HG02885 (cell line): ENCODE measurements around the gene SLC16A12.

Experiments used
- ATAC-seq: cut with Tn5 transposase; IDR thresholded peaks from one replicate; pipeline ENCODE4 v1.9.1; 2021; ENCODE audit warnings: mild to moderate bottlenecking; ENCODE audit not compliant: unreplicated experiment, poor library complexity

Gene SLC16A12, protein sequence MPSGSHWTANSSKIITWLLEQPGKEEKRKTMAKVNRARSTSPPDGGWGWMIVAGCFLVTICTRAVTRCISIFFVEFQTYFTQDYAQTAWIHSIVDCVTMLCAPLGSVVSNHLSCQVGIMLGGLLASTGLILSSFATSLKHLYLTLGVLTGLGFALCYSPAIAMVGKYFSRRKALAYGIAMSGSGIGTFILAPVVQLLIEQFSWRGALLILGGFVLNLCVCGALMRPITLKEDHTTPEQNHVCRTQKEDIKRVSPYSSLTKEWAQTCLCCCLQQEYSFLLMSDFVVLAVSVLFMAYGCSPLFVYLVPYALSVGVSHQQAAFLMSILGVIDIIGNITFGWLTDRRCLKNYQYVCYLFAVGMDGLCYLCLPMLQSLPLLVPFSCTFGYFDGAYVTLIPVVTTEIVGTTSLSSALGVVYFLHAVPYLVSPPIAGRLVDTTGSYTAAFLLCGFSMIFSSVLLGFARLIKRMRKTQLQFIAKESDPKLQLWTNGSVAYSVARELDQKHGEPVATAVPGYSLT

DNA sequence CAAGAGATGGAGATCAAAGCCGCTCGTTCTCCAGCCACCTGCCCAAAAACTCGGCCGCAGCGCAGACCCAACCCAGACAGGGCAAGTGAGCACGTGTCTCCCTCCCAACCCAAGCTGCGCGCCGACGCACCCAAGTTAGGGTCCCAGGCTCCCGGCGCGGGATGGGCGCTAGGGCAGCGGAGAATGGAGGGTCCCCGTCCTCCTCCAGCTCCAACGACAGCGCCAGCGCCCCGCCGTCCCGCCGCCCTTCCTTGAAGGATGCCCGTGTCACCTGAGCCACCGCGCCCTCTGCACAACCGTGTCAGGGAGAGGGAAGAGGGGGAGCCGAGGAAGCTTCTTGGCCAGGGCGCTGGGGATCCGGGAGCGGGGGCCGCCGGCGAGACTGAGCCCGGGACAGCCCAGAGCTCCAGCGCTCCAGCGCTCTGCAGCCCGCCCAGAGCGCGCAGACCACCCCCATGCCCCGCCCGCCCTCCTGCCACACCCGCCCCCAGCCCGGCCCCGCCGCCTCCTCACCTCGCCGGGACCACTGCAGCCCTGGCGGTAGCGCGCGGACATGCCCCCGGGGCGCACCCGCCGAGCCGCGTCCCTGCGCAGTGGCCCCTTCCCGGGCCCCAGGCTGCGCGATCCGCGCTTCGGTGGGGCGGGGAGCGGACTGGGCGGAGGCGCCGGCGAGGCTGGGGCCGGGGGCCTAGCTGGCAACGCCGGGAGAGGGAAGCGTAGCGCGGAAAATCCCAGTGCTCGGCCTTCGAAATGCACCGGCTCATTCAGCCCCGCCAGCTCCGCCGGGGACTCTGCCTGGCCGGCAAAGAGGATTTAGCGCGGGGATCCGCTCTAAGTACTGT is at the start of gene SLC16A12:
Gene SLC16A12 (minus strand): TSS at position 424 of the 842 bp plus-strand sequence. CDS start 73,016 bp downstream, outside the sequence.
- ATAC-seq: no peak

DNA sequence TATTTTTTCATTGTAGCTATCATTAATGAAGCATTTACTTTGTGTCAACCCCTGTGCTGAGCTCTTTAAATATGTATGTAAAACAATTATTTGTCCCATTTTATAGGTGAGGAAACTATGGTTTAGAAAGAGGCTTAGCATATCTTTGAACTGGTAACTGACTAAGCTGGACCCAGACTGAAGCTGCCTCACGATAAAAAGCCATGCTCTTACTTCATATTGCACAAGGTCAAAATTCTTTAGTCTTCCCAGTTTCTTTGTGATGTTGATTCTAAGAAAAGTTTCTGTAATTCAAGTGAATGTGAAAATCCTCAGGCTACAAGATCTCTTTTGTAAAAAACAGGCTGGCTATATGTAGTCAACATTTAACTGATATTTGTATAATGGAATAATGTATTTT is 46.6 kb upstream of the SLC16A12 start:
- no peak for ATAC-seq

DNA sequence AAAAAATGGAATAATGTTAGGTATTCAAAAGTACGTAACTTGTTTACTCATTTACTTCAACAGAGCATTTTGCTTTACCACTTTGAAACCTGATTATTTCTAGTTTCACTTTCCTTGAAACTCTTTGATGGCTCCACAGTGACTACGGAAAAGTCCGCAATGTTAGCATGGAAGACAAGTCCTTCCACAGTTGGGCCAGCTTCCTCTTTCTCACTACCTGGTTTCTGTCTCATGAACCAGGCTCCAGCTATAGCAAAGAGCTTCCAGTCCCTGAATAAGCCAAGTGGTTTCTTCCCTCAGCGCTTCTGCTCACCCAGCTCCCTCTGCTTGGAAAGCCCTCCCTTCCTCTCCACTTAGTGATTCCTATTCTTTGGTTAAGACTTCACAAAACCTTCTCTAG is 44.8 kb upstream of the SLC16A12 start:
- ATAC-seq: no peak

DNA sequence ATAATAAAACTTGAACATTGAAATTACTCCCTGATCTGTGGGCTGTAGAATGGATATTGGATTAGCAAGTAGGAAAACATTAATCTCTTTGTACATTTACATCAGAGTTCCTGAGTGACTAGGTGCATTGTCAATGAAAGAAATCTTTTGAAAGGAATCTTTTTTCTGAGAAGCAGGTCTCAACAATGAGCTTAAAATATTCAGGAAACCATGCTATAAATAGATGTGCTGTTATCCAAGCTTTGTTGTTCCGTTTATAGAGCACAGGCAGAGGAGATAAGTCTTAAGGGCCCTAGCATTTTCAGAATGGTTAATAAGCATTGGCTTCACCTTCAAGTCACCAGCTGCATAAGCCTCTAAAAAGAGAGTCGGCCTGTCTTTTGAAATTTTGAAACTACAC is 41.3 kb upstream of the SLC16A12 start:
- ATAC-seq: no peak

DNA sequence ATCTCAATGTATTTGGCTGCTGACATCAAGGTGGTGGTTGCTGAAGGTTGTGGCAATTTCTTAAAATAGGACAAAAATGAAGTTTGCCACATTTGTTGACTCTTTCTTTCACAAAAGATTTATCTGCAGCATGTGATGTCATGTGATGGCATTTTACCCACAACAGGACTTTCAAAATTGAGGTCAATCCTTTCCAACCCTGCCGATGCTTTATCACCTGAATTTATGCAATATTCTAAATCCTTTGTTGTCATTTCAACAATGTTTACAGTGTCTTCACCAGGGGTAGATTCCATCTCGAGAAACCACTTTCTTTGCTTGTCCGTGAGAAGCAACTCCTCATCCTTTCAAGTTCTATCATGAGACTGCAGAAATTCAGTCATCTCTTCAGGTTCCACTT is 40.6 kb upstream of the SLC16A12 start:
- no peak for ATAC-seq

DNA sequence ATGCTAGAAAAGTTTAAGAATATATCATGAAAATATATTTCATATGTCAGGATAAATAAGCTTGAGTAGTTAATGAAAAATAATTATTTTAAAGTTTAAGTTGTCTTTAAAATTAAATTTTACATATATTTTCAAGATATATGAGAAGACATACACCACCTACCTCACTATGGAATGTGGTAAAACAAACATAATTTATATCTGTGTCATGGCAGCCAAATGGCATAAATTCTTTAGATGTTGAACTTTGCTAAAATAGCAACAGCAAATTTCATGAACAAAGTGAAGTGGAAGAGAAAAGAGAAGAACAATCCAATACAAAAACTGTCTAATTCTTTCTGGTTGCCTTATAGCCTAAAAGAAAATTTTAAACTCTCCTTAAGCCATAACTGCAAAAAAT is 39.6 kb upstream of the SLC16A12 start:
- no peak for ATAC-seq

DNA sequence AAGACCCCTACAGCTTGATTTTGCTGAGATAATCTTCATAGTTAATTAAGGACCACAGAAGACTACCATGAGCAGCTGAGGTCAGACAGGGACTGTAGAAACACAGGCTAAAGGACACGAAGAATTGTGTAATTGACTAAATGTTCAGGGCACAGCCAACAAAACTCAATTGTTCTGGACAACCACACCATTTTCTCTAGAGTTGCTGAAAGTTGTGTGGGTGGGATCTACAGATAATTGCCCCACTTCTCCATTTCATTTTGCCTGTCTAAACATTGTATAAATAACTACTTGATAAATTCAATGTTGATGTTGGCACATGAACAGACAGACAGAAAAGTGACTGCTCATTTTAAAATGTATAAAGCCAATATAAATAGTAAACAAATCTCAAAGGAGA is 39.0 kb upstream of the SLC16A12 start:
- no peak for ATAC-seq

DNA sequence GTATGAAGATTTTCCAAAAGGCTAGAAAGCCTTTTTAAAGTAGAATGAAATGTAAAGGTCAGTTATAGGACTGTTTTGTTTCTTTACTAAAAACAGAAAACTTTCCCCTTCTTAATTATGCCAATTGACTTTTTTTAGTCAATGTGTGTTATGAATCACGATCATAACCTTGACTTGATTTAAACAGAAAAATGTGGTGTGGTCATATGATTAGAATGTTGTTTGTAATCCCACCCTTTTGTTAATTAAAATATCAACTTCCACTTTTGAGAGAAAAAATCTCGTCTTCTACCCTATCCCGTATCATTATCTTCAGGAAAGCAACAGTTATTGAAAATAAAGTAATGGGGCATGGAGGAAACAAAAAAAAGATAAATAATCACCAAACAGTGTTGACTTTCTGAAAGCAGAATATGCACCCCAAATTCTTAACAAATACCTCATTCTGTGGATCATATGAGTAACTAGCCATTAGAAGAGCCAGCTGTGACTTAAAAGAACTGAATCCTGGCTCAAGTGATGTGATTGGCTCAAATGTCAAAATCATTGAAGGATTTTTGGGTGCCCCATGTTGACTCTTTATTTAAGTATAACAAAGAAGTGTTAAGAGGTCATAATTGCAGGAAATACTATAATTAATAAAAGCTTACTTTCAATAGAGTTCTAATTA is 32.3 kb upstream of the SLC16A12 start:
- ATAC-seq: no peak

DNA sequence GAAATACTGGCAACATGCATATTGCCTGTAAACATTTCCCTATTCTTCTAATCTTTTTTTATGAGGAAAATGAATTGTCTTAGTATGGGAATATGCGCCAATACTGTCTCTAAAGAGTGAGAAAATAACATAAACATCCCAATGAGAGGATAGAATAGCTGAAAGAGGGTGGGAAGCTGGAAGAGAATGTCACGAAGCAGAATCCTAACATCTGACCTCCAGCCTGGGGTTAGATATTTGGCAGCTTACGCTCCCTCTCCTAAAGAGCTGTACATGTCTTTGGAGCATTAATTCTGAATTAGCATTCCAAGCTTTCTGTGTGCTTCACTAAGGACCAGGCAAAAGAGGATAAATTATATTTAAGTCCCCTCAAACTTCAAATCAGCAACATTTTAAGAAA is 31.6 kb upstream of the SLC16A12 start:
- no peak for ATAC-seq

DNA sequence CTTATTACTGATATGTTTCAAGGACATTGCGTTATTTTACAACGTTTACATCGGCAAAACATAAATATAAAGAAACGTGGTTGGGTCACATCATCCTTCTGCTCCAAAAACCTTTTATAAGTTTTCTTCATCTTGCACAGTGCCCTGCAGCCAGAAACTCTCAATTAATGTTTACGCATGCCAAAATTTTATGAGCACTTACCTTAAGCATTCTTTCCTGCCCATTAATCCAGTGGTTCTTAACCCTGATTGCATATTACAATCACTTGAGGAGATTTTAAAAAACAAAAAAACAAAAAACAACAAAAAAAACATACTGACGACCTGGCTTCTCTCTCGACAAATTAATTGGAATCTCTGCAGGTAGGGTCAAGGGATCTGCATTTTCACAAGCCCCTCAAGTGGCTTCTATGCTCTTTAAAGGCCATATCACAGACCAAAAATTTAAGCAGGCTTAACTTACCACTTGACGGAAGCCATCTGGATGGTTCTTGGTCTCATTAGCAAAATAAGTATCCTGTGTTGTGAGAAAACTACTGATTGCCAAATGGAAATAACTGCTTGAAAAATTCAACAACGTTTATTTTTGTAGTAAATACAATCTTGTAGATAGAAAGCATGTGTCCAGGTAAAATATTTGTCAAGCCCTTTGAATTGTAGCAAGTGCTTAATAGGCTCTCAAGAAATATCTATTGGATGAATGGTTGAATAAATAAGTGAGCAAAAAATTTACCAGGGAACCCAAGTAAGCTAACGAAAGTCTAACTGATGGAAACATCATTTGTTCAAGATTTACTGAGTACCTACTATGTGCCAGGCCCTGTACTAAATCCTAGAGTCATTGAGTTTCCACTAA is 30.9 kb upstream of the SLC16A12 start:
- ATAC-seq: no peak

DNA sequence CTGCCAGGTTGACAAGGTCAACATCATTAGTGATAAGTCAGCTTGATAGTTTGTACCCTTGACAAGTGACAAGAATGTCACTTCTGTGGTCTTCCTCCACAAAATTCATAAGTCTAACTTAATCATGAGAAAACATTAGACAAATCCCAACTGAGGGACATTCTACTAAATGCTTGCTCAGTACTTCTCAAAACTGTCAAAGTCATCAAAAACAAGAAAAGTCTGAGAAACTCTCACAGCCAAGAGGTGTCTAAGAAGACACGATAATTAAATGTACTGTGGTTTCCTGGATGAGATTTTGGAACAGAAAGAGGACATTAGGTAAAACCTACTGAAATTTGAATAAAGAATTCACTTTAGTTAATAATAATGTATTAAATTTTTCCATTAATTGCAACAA is 29.8 kb upstream of the SLC16A12 start:
- no peak for ATAC-seq

DNA sequence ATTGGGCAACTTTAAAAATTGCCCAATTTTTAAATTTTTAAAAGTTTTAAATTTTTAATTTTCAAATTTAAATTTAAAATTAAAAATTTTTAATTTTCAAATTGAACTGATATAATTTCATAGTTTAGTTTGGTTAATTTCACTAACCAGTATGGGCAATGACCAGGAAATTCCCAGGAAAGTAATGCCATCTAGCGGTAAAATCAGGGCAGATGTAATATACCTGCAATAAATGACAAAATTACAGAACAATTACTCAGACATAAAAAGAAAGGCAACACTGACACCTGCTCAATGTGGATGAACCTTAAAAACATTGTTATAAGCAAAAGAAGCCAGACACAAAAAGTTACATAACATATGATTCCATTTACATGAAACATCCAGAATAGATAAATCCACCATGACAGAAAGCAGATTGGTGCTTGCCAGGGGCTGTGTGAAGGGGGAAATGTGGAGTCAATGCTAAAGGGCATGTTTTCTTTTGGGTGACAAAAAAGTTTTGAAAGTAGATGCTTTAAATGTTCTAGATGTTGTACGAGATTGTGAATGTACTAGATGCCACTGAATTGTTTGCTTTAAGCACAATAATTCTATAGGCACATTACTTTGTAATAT is 28.6 kb upstream of the SLC16A12 start:
- ATAC-seq: peak; percentile 44

DNA sequence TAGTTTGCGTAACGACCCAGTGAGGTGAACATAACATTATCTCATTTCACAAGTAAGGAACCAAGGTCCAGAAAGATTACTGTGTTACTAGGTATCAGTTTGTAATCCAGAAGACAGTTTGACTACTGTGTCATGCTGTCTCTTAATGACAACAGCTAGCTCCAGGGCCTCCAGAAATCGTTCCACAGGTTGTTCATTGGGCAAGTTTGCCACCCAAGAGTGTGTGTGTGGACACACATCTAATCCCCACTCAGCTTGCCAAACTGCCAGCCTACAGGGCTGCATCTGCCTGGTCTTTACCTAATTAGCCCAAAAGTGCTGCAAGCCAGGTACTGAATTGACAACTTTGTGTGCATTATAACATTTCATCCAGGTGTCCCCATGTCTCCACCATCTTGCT is 27.9 kb upstream of the SLC16A12 start:
- no peak for ATAC-seq

DNA sequence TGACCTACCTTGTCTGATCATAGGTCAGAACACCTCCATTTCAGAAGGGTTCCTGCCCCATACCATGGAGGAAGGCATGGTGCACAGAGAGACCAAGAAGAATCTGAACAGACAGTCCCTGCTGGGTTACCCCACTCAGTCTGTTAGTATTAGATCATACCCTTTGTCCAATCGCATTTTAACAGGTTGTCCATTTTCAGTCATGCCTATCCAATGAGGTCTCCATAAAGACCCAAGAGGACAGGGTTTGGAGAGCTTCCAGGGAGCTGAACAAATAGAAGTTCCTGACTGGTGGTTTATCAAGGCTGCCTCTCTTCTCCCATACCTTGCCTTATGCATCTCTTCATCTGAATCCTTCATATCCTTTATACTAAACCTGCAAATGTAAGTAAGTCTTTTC is 21.2 kb upstream of the SLC16A12 start:
- ATAC-seq: no peak

DNA sequence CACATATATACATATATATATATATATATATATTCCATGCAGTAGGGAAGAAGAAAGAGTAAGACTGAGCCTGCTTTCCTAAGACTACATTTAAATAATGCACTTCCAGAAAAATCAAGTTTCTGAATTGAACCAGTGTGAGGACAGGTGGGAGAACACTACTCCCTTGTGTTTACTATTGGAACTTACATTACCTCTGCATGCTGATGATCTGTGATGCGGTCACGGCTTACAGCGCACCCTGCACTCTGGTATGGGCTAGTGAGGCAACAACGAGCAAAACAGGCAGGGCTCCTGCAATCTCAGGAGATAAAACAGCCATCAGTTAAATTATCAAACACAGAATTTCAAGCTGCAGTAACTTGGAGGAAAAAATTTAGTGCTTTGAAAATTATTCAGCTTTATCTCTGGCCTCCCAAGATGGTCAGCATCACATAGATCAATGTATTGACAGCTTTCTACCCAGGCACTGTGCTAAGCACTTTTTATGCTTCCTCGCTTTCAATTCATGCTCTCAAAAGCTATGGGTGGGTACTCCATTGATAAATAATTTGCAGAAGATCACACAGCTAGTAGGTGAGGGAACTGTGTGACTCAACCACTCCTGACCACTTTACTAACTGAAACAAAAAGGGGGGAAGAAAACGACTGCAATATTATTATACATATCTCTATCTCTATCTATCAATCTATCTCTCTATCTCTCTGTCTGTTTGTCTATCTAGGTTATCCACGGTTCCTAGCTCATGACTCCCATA is 20.5 kb upstream of the SLC16A12 start:
- ATAC-seq: no peak

DNA sequence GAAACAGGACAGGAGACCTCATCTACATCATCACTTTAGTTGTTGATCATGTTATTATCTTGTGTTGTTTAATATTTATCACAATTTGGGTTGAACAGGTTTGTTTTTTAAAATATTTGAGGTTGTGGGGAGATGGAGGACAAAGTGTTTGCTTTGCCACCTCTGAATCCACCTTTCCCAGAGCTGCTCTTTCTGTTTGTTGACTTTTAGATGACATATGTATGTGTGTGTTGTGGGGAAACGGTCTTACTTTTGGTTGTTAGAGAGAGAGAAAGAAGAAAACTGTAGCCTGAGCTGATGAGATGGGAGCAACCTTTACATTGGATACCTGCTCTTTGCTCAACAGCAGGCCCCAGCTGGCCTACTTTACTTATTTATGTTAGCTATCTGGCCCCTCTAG is 19.0 kb upstream of the SLC16A12 start:
- ATAC-seq: no peak

DNA sequence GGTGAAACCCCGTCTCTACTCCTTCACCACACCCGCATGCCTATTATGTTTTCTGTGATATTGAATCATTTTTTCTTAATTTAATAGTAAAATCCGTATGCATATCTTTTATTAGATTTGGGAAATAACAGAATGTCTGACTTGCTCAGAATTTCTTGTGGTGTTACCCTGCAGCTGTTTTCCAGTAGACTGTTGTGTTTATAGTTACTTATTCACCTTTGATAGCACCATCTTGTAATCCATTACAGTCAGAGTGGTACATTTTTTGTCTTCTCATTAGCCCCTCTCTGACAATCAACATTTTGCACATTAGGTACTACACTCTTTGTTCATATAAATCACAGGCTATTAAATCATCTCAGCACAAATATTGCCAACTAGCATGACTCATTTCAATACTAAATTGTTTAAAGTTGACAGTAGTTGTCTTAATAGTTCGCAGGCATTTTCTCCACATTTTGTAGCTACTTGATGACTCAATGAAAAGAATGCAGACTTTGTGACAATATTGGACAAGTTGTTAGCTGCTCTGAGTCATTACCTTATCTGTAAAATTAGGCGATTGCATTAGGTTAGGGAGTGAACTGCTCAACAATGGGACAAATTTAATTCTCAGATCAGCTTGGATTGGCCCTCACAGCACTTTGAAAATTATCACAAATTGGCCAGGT is 17.8 kb upstream of the SLC16A12 start:
- ATAC-seq: no peak

DNA sequence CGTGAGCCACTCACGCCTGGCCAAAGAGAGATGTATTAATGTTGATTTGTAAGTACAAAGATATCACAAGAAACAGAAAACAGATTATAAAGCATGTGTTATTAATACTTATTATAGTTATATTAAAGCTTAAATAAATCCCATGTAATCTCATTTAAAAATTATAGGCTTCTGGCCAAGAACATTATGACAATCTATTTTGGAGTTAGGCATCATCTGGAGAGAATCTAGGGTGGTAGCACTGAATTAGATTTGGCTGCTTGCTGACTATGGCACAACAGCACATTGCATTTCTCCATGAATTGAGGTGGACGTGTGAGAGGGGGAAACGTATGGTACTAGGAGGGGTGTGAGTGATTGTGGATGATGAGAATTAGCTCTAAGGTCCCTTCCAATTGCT is 16.8 kb upstream of the SLC16A12 start:
- no peak for ATAC-seq
